ENCODE measurements around the gene STMN1. TPM values are rescaled to one million over a fixed set of nuclear protein-coding genes. Genes with fewer than 3 reads are reported as not detected.

The STMN1 gene
- total RNA-seq, 1 donor from 2014 or later, result 25.6 TPM

DNA sequence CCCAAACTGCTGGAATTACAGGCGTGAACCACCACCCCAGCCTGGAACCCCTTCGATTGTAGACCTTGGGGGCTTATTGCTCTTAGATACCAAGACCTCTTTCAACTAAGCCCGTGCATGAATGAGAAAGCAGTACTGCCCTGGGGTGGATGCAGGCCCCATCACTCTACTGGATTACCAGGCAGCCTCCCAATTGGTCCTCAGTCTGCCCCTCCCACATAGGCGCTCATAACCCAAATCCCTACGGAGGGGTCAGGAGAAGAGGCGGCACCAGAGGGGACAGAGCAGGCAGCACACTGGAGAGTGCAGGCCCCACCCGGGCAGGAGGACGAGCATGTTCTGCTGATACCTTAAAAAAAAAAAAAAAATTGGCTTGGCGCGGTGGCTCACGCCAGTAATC lies 12.4 kb upstream of the STMN1 start:
- CTCF ChIA-PET, result no interaction called here
- Mint-ChIP-seq H3K4me1 (peaks cover 20% of the 10 kb centered on the region), H3K27ac (no peak overlapping the region), H3K36me3 (ENCODE audit: low read depth) (no peaks in the 10 kb centered on the region), H3K9me3 (no peaks in the 10 kb centered on the region), H3K4me3 (no peak overlapping the region), H3K27me3 (peaks cover 18% of the 10 kb centered on the region)
- POLR2A ChIA-PET, result no interaction called here
- TF ChIP-seq, protein P1, sequence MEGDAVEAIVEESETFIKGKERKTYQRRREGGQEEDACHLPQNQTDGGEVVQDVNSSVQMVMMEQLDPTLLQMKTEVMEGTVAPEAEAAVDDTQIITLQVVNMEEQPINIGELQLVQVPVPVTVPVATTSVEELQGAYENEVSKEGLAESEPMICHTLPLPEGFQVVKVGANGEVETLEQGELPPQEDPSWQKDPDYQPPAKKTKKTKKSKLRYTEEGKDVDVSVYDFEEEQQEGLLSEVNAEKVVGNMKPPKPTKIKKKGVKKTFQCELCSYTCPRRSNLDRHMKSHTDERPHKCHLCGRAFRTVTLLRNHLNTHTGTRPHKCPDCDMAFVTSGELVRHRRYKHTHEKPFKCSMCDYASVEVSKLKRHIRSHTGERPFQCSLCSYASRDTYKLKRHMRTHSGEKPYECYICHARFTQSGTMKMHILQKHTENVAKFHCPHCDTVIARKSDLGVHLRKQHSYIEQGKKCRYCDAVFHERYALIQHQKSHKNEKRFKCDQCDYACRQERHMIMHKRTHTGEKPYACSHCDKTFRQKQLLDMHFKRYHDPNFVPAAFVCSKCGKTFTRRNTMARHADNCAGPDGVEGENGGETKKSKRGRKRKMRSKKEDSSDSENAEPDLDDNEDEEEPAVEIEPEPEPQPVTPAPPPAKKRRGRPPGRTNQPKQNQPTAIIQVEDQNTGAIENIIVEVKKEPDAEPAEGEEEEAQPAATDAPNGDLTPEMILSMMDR (IDR thresholded peaks at IDR 0.05), result no peak
- ATAC-seq (ENCODE audit: low read depth) (no peak), DNase-seq (no peak)
- intact Hi-C loops (cut with micrococcal nuclease), result no loop called here

DNA sequence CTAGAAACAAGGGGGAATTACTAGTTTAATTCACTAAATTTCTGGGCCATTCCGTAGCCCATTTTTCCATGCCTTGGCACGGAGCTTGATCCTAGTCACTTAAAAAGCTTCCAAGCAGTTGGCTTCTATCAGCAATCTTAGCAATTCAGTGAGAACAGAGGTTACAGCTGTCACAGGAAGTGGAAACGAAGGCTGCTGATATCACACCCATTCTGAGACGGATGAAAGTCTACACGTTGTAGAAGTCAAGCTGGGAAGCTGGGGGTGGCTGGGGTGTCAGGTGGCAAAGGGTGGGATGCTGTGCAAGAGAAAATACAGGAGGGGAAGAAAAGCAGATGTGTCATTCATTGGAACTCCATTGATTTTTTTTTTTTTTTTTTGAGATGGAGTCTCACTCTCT lies 11.8 kb upstream of the STMN1 start:
- no peaks in the 10 kb centered on the region for H3K9me3 Mint-ChIP-seq
- DNase-seq (no peak), ATAC-seq (ENCODE audit: low read depth) (no peak)
- ChIA-PET POLR2A (interaction anchor here (0.6 kb wide), 1 partner anchor 12 kb away, joined by 3 read pairs; the partner anchor contains the start of gene STMN1), CTCF (no interaction called here)
- peaks cover 13% of the 10 kb centered on the region for H3K27me3 Mint-ChIP-seq
- no peaks in the 10 kb centered on the region for H3K36me3 Mint-ChIP-seq (ENCODE audit: low read depth)
- TF ChIP-seq, protein P1 (IDR thresholded peaks at IDR 0.05), result no peak
- peaks cover 15% of the 10 kb centered on the region for H3K4me1 Mint-ChIP-seq
- intact Hi-C loops (cut with micrococcal nuclease), result no loop called here
- H3K4me3 Mint-ChIP-seq, result no peak overlapping the region
- no peak overlapping the region for H3K27ac Mint-ChIP-seq

DNA sequence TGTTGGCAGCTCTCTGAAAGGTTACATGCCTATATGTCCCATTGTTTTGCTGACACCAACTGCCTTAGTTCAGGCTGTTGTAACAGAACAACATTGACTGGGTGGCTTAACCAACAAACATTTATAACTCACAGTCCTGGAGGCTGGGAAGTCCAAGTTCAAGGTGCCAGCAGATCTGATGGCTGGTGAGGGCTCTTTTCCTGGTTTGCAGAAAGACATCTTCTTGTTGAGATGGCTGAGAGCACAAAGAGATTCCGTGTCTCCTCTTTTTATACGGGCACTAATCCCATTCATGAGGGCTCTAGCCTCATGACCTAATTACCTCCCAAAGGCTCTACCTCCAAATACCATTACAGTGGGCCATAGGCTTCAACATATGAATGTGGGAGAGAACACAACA lies 10.2 kb upstream of the STMN1 start:
- no peak for ATAC-seq (ENCODE audit: low read depth)
- CTCF ChIA-PET, result no interaction called here
- TF ChIP-seq, protein P1 (IDR thresholded peaks at IDR 0.05), result no peak
- H3K36me3 Mint-ChIP-seq (ENCODE audit: low read depth), result no peaks in the 10 kb centered on the region
- peaks cover 8% of the 10 kb centered on the region for H3K27me3 Mint-ChIP-seq
- intact Hi-C loops (cut with micrococcal nuclease), result no loop called here
- no peak for DNase-seq
- H3K9me3 Mint-ChIP-seq, result no peaks in the 10 kb centered on the region
- H3K4me3 Mint-ChIP-seq, result no peak overlapping the region
- POLR2A ChIA-PET, result no interaction called here
- H3K27ac Mint-ChIP-seq, result no peak overlapping the region
- peaks cover 8% of the 10 kb centered on the region for H3K4me1 Mint-ChIP-seq

DNA sequence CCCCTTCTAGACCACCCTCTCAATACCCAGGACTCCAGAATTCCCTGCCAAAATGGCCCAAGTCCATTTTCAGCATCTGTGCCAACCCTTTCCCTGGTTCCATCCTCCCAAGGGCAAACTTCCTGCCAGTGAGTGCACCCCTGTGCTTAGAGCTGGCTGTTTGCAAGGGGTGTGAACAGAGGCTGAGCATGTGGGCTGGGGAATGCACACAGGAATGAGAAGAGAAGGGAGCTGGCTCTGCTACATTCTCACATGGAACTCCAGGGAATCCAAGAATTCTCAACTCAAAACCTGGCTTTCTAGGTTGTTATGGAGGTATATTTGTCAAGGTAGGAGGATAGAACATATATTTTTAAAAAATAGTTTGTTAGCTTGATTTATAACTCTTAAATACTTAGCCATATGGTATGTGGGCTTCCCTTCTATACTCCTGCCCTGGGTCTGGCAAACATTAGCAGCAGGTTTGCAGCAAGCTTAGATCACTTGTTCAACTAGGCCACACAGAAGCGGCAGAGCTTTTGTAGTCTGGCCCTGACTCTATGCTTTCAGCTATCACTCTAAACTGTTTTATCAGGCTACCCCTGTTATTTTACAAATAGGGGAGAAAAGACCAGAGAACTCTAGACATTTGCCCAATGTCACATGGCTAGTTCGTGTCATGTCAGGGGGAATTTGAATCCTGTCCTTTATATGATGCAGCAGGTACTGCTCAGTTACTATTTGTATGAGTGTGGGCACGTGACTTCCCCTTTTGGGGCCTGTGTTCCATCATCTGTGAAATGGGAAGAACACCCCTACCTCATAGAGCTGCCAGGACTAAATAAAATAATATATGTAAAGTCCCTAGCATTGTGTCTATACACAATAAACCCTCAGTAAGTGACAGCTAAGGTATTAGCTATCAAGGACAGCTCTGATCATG lies 8.1 kb upstream of the STMN1 start:
- H3K27ac Mint-ChIP-seq, result no peak overlapping the region
- peak; percentile 31 for ATAC-seq (ENCODE audit: low read depth)

DNA sequence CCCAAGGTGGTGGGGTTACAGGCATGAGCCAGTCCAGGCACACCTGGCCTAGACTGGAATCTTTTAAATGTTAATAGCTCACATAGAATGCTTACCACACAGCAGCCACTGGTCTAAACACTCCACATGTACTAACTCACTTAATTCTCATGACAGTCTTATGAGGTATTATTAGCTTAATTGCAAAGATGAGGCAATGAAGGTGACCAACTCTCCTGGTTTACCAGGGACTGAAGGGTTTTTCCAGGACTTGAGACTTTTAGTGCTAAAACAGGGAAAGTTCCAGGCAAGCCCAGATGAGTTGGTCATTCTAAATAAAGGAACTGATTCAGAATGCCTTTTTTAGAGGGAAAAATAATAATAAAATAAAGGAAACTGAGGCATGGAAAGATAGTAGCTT lies 7.0 kb upstream of the STMN1 start:
- POLR2A ChIA-PET, result no interaction called here
- CTCF ChIA-PET, result no interaction called here
- no peak overlapping the region for H3K4me3 Mint-ChIP-seq
- intact Hi-C loops (cut with micrococcal nuclease), result no loop called here
- H3K9me3 Mint-ChIP-seq, result peaks cover 2% of the 10 kb centered on the region
- no peak for DNase-seq
- TF ChIP-seq, protein P1 (IDR thresholded peaks at IDR 0.05), result no peak
- no peak overlapping the region for H3K27ac Mint-ChIP-seq
- H3K27me3 Mint-ChIP-seq, result no peaks in the 10 kb centered on the region
- H3K4me1 Mint-ChIP-seq, result peaks cover 8% of the 10 kb centered on the region
- ATAC-seq (ENCODE audit: low read depth), result no peak
- H3K36me3 Mint-ChIP-seq (ENCODE audit: low read depth), result no peaks in the 10 kb centered on the region

More for the DNA sequence above, 8.1 kb upstream of the STMN1 start:
- intact Hi-C loops (cut with micrococcal nuclease), result no loop called here
- Mint-ChIP-seq H3K27me3 (no peaks in the 10 kb centered on the region), H3K4me3 (no peak overlapping the region), H3K9me3 (peaks cover 2% of the 10 kb centered on the region), H3K4me1 (peaks cover 8% of the 10 kb centered on the region), H3K36me3 (ENCODE audit: low read depth) (no peaks in the 10 kb centered on the region)
- ChIA-PET POLR2A (interaction anchor here (0.7 kb wide), 1 partner anchor 9 kb away, joined by 4 read pairs; no protein-coding TSS in a partner anchor), CTCF (interaction anchor here (1.5 kb wide), 1 partner anchor 19 kb away, joined by 4 read pairs; no protein-coding TSS in a partner anchor)
- no peak for DNase-seq
- TF ChIP-seq, protein P1 (IDR thresholded peaks at IDR 0.05), result no peak

All from activated B cell treated with CpG ODN at 0.5 μM for 24 hours (primary cell).